Measurements from ENCODE around the gene UBR2. TPM values are rescaled to one million over a fixed set of nuclear protein-coding genes. Genes with fewer than 3 reads are reported as not detected.
"Not testable (repeated sequence)": the region's sequence is repeated elsewhere in the genome, so short reads cannot be mapped to it uniquely, and the experiment has no call there.

UBR2 gene
- total and polyA plus RNA-seq, 2 donors = 13.0 to 48.1 TPM

DNA sequence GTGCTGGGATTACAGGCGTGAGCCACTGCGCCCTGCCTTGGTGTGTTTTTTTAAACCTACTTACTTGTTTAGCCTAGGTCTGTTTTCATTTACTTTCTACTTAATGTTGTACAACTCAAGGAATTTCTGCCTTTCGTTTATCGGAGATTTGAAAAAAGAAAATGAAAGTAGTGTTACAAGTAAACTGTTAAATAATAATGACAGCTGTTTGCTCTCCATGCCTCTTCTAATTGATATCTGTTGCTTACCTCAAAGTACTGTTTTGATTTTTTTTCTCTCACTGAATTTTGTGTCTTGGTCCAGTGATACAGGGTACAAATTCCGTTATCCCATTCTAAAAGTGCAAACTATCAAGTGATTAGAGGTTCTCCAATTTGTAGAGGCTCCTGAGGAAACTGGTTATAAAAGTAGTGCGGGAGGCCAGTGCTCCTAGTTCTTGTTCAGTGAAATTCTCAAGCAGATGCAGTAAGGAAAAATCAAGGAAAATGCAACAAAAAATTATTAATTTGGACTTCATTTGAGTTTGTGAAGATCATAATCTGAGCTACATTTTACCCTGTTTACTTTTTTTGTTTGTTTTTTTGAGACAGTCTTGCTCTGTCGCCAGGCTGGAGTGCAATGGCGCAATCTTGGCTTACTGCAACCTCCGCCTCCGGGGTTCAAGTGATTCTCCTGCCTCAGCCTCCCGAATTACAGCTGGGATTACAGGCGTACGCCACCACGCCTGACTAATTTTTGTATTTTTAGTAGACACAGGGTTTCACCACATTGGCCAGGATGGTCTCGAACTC is 2.2 kb downstream of the UBR2 start:
- Histone ChIP-seq H3K27ac (ENCODE audit: low read depth) (peak overlapping the region; percentile 76), H3K4me1 (ENCODE audit: insufficient read depth) (no peaks in the 10 kb centered on the region), H3K36me3 (ENCODE audit: insufficient read depth) (no peaks in the 10 kb centered on the region), H3K4me3 (ENCODE audit: low read depth, low read length) (peak overlapping the region; percentile 70)
- 76% methylated on average over 15 of the region's 15 CpGs for WGBS
- no peak for DNase-seq (ENCODE audit: extremely low spot score)

DNA sequence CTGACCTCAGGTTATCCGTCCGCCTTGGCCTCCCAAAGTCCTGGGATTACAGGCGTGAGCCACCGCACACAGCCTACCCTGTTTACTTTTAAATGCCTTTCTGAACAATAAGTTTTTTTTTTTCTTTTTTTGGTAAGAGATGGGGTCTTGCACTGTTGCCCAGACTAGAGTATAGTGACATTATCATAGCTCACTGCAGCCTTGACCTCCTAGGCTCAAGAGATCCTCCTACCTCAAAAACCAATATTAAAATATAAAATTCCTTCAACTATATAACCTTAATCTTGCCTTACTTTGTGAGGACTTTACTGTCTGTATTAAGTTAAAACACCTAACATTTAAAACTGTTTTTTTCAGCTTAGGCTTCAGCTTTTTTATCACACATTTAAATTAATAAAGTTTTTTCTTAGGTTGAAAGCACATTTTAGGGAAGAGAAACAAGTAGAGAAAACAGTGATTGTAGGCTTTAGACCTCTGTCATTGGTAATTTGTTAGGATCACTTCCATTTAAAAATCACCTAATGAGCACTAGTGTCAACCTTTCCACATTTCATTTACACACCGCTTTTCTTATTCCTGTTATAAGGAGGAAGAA is 2.9 kb downstream of the UBR2 start:
- Histone ChIP-seq H3K36me3 (ENCODE audit: insufficient read depth) (no peaks in the 10 kb centered on the region), H3K27ac (ENCODE audit: low read depth) (no peak overlapping the region), H3K4me1 (ENCODE audit: insufficient read depth) (no peaks in the 10 kb centered on the region), H3K4me3 (ENCODE audit: low read depth, low read length) (no peak overlapping the region)
- no peak for DNase-seq (ENCODE audit: extremely low spot score)
- 87% methylated on average over 5 of the region's 5 CpGs for WGBS

DNA sequence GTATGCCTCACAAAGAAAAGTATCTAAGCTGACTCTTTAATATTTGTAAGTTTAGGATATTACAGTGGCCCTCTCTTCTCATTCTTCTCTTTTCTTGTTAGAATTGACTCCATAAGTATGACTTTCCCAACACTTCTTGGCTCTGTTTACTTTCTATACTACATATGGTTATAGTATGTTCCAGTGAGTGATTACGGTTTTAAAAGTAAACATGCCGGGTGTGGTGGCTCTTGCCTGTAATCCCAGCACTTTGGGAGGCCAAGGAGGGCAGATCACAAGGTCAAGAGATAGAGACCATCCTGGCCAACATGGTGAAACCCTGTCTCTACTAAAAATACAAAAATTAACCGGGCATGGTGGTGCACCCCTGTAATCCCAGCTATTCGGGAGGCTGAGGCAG is 3.4 kb downstream of the UBR2 start:
- not testable (repeated sequence) for DNase-seq (ENCODE audit: extremely low spot score); H3K4me3 ChIP-seq (ENCODE audit: low read depth, low read length); H3K27ac ChIP-seq (ENCODE audit: low read depth); H3K4me1 ChIP-seq (ENCODE audit: insufficient read depth); H3K36me3 ChIP-seq (ENCODE audit: insufficient read depth)
- WGBS = 67% methylated on average over 4 of the region's 4 CpGs

DNA sequence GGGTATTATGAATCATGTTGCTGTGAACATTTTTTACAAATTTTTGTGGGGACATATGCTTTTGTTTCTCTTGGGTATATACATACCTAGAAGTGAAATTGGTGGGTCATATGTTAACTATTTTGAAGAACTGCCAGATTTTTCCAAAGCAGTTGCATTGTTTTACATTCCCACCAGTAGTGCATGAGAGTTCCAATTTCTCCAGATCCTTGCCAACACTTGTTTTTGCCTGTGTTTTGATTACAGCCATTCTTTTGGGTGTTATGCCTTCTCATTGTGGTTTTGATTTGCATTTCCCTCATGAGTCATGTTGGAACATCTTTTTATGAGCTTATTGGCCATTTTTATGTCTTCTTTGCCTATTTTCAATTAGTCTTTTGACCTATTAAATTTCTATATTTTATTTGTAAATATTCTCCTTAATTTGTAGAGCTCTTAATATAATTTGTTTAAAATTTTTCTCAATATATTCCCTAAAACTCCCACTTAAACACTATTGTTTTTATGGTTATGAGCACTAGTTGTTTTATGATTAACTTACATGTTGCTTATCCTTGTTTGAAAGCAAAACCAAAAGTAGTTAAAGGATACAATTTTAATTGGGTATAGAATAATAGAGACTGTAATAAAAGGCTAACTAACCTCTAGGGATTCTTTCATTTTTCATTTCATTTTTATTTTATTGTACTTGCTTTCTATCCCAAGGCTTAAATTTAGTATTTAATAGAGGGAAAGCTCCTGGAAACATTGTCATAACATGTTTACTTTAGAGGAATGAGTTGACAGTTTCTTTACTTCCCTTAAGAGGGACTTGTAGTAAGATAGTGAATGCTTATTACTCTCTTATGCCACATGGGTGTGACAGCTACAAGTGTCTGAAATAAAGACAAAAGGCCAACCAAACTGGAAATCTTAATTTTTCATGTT is 5.5 kb downstream of the UBR2 start:
- Histone ChIP-seq H3K36me3 (ENCODE audit: insufficient read depth) (no peaks in the 10 kb centered on the region), H3K27ac (ENCODE audit: low read depth) (no peak overlapping the region), H3K4me3 (ENCODE audit: low read depth, low read length) (no peak overlapping the region), H3K4me1 (ENCODE audit: insufficient read depth) (peaks cover 2% of the 10 kb centered on the region)
- DNase-seq (ENCODE audit: extremely low spot score) = no peak

DNA sequence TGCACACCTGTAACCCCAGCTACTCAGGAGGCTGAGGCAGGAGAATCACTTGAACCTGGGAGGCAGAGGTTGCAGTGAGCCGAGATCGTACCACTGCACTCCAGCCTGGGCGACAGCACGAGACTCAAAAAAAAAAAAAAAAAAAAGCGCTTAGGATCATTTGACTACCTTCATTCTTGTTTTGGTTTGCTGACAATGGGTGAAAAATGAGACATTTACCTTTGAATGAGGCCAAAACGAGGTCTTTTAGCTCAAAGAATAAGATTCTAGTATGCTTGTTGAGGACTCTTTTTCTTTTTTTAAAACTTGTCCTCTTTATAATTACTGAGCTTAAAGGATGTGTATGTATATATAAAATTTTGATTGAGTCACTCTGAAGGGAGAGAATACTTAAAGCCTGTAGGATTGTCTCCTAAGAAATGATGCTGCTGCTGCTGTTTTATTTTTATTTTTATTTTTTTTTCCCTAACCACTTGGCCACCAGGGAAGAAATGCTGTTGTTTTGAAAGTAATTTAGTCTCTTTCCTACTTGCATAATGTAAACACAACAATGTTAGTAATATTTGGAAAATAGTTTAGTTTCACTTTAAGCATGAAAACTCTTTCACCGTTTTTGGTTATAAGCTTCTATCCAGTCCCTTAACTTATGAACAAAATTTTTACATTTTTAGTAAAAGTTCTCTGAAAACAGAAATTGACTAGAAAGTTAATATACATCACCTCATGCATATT is 7.9 kb downstream of the UBR2 start:
- Histone ChIP-seq H3K4me3 (ENCODE audit: low read depth, low read length) (no peak overlapping the region), H3K4me1 (ENCODE audit: insufficient read depth) (peaks cover 2% of the 10 kb centered on the region)
- no peak for DNase-seq (ENCODE audit: extremely low spot score)

DNA sequence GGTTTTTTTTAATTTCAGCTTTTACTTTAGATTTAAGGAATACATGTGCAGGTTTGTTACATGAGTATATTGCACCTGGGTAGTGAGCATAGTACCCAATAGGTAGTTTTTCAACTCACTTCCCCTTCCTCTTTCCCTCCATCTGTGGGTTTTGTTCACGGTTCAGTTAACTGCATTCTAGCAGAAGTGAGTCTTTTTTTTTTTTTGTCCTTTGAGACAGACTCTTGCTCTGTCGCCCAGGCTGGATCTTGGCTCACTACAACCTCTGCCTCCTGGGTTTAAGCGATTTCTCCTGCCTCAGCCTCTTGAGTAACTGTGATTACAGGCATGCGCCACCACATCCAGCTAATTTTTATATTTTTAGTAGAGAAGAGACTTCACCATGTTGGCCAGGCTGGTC is 8.7 kb downstream of the UBR2 start:
- H3K27ac ChIP-seq (ENCODE audit: low read depth) = no peak overlapping the region
- 71% methylated on average over 4 of the region's 4 CpGs for WGBS
- no peak for DNase-seq (ENCODE audit: extremely low spot score)
- peaks cover 2% of the 10 kb centered on the region for H3K4me1 ChIP-seq (ENCODE audit: insufficient read depth)
- no peak overlapping the region for H3K4me3 ChIP-seq (ENCODE audit: low read depth, low read length)
- no peaks in the 10 kb centered on the region for H3K36me3 ChIP-seq (ENCODE audit: insufficient read depth)

More for the DNA sequence above, 7.9 kb downstream of the UBR2 start:
- Histone ChIP-seq H3K36me3 (ENCODE audit: insufficient read depth) (no peaks in the 10 kb centered on the region), H3K27ac (ENCODE audit: low read depth) (no peak overlapping the region)
- 74% methylated on average over 7 of the region's 7 CpGs for WGBS

DNA sequence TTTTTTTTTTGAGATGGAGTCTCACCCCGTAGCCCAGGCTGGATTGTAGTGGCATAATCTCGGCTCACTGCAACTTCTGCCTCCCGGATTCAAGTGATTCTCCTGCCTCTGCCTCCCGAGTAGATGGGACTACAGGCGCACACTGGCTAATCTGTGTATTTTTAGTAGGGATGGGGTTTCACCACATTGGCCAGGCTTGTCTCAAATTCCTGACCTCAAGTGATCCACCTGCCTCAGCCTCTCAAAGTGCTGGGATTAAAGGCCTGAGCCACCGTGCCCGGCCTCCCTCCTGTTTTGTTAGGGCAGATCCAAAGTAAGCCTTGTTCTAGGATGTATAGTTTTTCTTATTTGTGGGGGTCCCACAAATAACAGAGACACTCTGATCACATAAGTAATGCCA is 12.7 kb downstream of the UBR2 start:
- not testable (repeated sequence) for DNase-seq (ENCODE audit: extremely low spot score); H3K36me3 ChIP-seq (ENCODE audit: insufficient read depth); H3K4me1 ChIP-seq (ENCODE audit: insufficient read depth); H3K4me3 ChIP-seq (ENCODE audit: low read depth, low read length); H3K27ac ChIP-seq (ENCODE audit: low read depth)
- 93% methylated on average over 7 of the region's 7 CpGs for WGBS

DNA sequence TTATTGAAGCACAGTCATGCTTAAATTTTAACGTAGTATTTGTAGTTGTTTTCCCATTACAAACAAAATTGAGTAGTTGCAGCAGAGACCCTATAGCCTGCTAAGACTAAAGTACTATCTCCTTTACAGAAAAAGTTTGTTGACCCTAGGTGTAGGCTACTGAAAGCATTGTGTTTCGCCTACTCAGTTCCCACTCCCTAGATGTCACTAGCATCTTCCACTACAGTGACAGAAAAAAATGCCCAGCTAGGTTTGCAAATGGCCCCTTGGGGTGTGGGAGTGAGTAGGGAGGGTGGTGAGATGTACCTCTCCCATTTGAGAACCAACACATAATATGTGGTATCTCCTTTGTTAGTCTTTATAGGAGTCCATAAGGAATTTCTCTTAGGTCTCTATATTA is 34.5 kb downstream of the UBR2 start:
- Histone ChIP-seq H3K4me3 (ENCODE audit: low read depth, low read length) (no peak overlapping the region), H3K36me3 (ENCODE audit: insufficient read depth) (no peaks in the 10 kb centered on the region), H3K4me1 (ENCODE audit: insufficient read depth) (no peaks in the 10 kb centered on the region), H3K27ac (ENCODE audit: low read depth) (no peak overlapping the region)
- 93% methylated on average over 2 of the region's 2 CpGs for WGBS
- DNase-seq (ENCODE audit: extremely low spot score) = no peak

DNA sequence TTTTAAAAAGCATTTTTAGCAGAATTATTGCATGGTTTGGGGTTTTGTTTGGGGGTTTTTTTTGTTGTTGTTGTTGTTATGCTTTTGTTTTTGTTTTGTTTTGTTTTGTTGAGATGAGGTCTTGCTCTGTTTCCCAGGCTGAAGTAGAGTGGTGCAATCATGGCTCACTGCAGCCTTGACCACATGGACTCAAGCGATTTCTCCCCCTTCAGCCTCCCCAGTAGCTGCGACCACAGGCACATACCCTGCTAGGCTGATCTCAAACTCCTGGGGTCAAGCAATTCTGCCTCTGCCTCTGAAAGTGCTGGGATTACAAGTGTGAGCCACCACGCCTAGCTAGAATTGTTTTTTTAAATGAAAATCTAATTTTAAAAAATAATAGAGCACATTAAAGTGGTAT is 35.7 kb downstream of the UBR2 start:
- Histone ChIP-seq H3K36me3 (ENCODE audit: insufficient read depth) (no peaks in the 10 kb centered on the region), H3K4me3 (ENCODE audit: low read depth, low read length) (no peak overlapping the region), H3K27ac (ENCODE audit: low read depth) (no peak overlapping the region), H3K4me1 (ENCODE audit: insufficient read depth) (no peaks in the 10 kb centered on the region)
- 85% methylated on average over 3 of the region's 3 CpGs for WGBS
- no peak for DNase-seq (ENCODE audit: extremely low spot score)

DNA sequence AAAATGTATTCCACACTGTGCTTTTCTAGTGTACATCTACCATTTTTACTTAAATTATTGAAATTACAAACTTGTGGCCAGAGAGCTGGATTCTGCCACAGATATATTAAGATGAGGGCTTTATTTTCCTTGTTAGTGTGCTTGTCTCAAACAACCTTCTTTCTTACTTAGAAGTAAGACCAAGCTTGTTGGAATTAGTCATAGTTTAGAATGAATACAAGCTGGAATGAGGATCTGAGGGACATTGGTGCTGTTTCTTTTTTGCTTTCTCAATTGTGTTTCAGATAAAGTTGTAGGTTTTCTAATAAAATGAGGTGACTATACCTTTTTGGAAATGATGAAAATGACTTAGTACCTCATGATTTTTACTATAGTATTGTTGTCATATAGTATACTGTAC is 40.3 kb downstream of the UBR2 start:
- no peak overlapping the region for H3K27ac ChIP-seq (ENCODE audit: low read depth)
- no peaks in the 10 kb centered on the region for H3K4me1 ChIP-seq (ENCODE audit: insufficient read depth)
- H3K36me3 ChIP-seq (ENCODE audit: insufficient read depth) = peaks cover 2% of the 10 kb centered on the region
- no peak overlapping the region for H3K4me3 ChIP-seq (ENCODE audit: low read depth, low read length)
- DNase-seq (ENCODE audit: extremely low spot score) = no peak

DNA sequence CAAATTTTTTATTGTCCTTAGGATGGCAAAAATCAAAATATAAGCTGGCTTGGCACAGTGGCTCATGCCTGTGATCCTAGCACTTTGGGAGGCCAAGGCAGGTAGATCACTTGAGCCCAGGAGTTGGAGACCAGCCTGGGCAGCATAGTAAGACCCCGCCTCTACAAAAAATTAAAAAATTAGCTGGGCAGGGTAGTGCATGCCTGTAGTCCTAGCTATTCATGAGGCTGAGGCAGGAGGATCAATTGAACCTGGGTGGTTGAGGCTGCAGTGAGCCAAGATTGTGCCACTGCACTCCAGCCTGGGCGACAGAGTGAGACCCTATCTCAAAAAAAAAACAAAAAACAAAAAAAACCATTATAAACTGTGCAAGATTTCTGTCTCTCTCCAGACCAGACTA is 40.9 kb downstream of the UBR2 start:
- not testable (repeated sequence) for H3K4me3 ChIP-seq (ENCODE audit: low read depth, low read length); H3K36me3 ChIP-seq (ENCODE audit: insufficient read depth); H3K27ac ChIP-seq (ENCODE audit: low read depth); DNase-seq (ENCODE audit: extremely low spot score); H3K4me1 ChIP-seq (ENCODE audit: insufficient read depth)
- 96% methylated on average over 2 of the region's 2 CpGs for WGBS

DNA sequence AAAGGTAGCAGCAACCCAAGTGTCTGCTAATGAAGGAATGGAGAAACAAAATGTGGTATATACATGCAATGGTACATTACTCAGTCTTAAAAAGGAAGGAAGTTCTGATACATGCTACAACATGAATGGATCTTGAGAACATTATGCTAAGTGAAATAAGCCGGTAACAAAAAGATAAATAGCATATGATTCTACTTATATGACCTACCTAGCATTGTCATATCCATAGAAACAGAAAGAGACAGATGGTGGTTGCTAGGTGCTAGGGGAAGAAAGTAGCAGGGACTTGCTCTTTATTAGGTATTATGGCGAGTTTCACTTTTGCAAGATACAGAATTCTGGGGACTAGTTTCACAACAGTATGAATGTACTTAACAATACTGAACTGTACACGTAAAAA is 46.6 kb downstream of the UBR2 start:
- no peak for DNase-seq (ENCODE audit: extremely low spot score)
- Histone ChIP-seq H3K36me3 (ENCODE audit: insufficient read depth) (peaks cover 4% of the 10 kb centered on the region), H3K4me3 (ENCODE audit: low read depth, low read length) (no peak overlapping the region), H3K4me1 (ENCODE audit: insufficient read depth) (no peaks in the 10 kb centered on the region), H3K27ac (ENCODE audit: low read depth) (no peak overlapping the region)
- WGBS = 96% methylated on average over 3 of the region's 3 CpGs

DNA sequence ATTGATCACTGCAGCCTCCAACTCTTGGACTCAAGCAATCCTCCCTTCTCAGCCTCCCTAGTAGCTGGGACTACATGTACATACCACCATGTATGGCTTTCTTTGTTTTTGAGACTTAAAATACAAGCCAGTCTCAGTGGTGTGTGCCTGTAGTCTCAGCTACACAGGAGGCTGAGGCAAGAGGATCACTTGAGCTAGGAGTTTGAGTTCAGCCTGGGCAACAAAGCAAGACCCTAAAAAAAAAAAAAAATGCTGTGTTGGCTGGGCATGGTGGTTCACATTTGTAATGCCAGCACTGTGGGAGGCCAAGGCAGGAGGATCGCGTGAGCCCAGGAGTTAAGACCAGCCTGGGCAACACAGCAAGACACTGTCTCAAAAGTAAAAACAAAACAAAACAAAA is 51.7 kb downstream of the UBR2 start:
- no peaks in the 10 kb centered on the region for H3K4me1 ChIP-seq (ENCODE audit: insufficient read depth)
- WGBS = 99% methylated on average over 2 of the region's 2 CpGs
- DNase-seq (ENCODE audit: extremely low spot score) = no peak
- no peaks in the 10 kb centered on the region for H3K36me3 ChIP-seq (ENCODE audit: insufficient read depth)
- no peak overlapping the region for H3K4me3 ChIP-seq (ENCODE audit: low read depth, low read length)
- H3K27ac ChIP-seq (ENCODE audit: low read depth) = no peak overlapping the region

Data from urinary bladder (tissue), 4 donors.